Measurements from ENCODE around the gene METRN.

GRCh38 chr16:749010-749409 lies 34.1 kb downstream of the METRN start:
- TF ChIP-seq CTCF (conservative IDR thresholded peaks at IDR 0.05; ENCODE audit: low read length) (no peak), EZH2phosphoT487 (IDR thresholded peaks at IDR 0.05; ENCODE audit: borderline replicate concordance) (no peak)

Measured in Loucy (cell line).